HCT116 (cell line): ENCODE results near the gene TOPBP1. TPM values are rescaled to one million over a fixed set of nuclear protein-coding genes. Genes with fewer than 3 reads are reported as not detected.

Source experiments
- ATAC-seq: fragments of 200-7000 bp; cut with Tn5 transposase; 2 replicates; pipeline ENCODE4 v1.9.1; 2020; ENCODE audit warnings: mild to moderate bottlenecking, moderate library complexity
- BruUV-seq: library from RNA; stranded (reverse); fragments of 400-500 nt; replicated peaks from 2 replicates; lab custom pipeline; 2021; lab: Mats Ljungman, UMichigan
- CTCF ChIA-PET: fragments of 300-600 bp; sonication (Branson Sonifier 250); formaldehyde crosslinking; loops from one replicate; lab custom pipeline; 2021; ENCODE audit warnings: antibody characterized with exemption; lab: Charles Lee
- POLR2A ChIA-PET: fragments of 300-600, 350-600 bp; sonication (Branson Sonifier 250); formaldehyde crosslinking; loops from one replicate; lab custom pipeline; 2021; ENCODE audit warnings: antibody characterized with exemption; lab: Charles Lee
- RAD21 ChIA-PET, 2 experiments: fragments of 300-600 bp; sonication (Branson Sonifier 250); formaldehyde crosslinking; loops; one replicate each; lab custom pipeline; 2023; ENCODE audit warnings: low total read pairs in 2 of 2; ENCODE audit not compliant: uncharacterized antibody in 2 of 2, unreplicated experiment in 2 of 2, low non-redundant PET in 1 of 2; lab: Charles Lee
- DNase-seq: peaks from one replicate; pipeline ENCODE4 v3.0.0-alpha.2; 2010; ENCODE audit warnings: low read depth, low spot score
- H2AFZ ChIP-seq: fragments of 200-600 bp; shearing (Covaris generic), sonication (generic); 2 replicates; pipeline ENCODE4 v1.6.1; 2017; ENCODE audit warnings: low read depth, mixed run types, mixed read lengths, antibody characterized with exemption, low read length; ENCODE audit not compliant: poor library complexity, severe bottlenecking
- H3K27ac ChIP-seq: 2 replicates; pipeline ENCODE4 v1.5.1; 2012; ENCODE audit warnings: low read depth, low read length
- H3K27me3 ChIP-seq: fragments of 200-600 bp; sonication (generic); 2 replicates; pipeline ENCODE4 v1.6.1; 2016; ENCODE audit warnings: mixed run types, low read length, mixed read lengths; ENCODE audit not compliant: insufficient read depth
- H3K36me3 ChIP-seq, 2 experiments: fragments of 200-500 bp in 1 of 2; fragments of 200-600 bp in 1 of 2; sonication (Bioruptor generic) in 1 of 2; sonication (generic) in 1 of 2; 2 replicates each; pipeline versions ENCODE4 v1.5.1 to v1.6.1; 2014 to 2016; ENCODE audit warnings: low read length in 2 of 2, inconsistent platforms in 1 of 2, mixed read lengths in 1 of 2, mixed run types in 1 of 2; ENCODE audit not compliant: insufficient read depth in 2 of 2, control insufficient read depth in 1 of 2
- H3K4me1 ChIP-seq, 2 experiments: fragments of 200-600 bp in 1 of 2; sonication (generic) in 1 of 2; 2 replicates each; pipeline versions ENCODE4 v1.5.1 to v1.6.1; 2012 to 2017; ENCODE audit warnings: low read length in 2 of 2, inconsistent platforms in 1 of 2, mild to moderate bottlenecking in 1 of 2, mixed read lengths in 1 of 2, mixed run types in 1 of 2, moderate library complexity in 1 of 2; ENCODE audit not compliant: insufficient read depth in 2 of 2, control insufficient read depth in 1 of 2
- H3K4me2 ChIP-seq: fragments of 200-600 bp; sonication (generic); 2 replicates; pipeline ENCODE4 v1.6.1; 2017; ENCODE audit warnings: mixed run types, low read length, mixed read lengths
- H3K4me3 ChIP-seq, 2 experiments: fragments of 200-600 bp in 1 of 2; sonication (generic) in 1 of 2; replicated peaks in 1 of 2; 2 replicates each; pipeline ENCODE4 v1.5.1; 2011 to 2016; ENCODE audit warnings: low read length in 2 of 2, control low read depth in 1 of 2, low read depth in 1 of 2, mild to moderate bottlenecking in 1 of 2, mixed read lengths in 1 of 2, mixed run types in 1 of 2
- H3K79me2 ChIP-seq: fragments of 200-600 bp; sonication (generic); 2 replicates; pipeline ENCODE4 v1.6.1; 2017; ENCODE audit warnings: mild to moderate bottlenecking, mixed run types, low read length, moderate library complexity, mixed read lengths; ENCODE audit not compliant: insufficient read depth
- H3K9ac ChIP-seq: fragments of 200-600 bp; sonication (generic); 2 replicates; pipeline ENCODE4 v1.6.1; 2016; ENCODE audit warnings: low read length, mixed read lengths
- H3K9me2 ChIP-seq: fragments of 200-600 bp; sonication (generic), shearing (Covaris generic); 2 replicates; pipeline ENCODE4 v1.6.1; 2017; ENCODE audit warnings: mixed run types, mild to moderate bottlenecking, moderate library complexity; ENCODE audit not compliant: insufficient read depth
- H3K9me3 ChIP-seq, 2 experiments: fragments of 200-500 bp in 1 of 2; fragments of 200-600 bp in 1 of 2; sonication (Bioruptor generic) in 1 of 2; sonication (generic) in 1 of 2; 2 replicates each; pipeline ENCODE4 v1.6.1; 2014 to 2017; ENCODE audit warnings: low read length in 2 of 2, mixed read lengths in 2 of 2, inconsistent platforms in 1 of 2, low read depth in 1 of 2, mild to moderate bottlenecking in 1 of 2, mixed run types in 1 of 2, moderate library complexity in 1 of 2; ENCODE audit not compliant: control insufficient read depth in 1 of 2, insufficient read depth in 1 of 2
- H4K20me1 ChIP-seq: fragments of 200-600 bp; sonication (generic), shearing (Covaris generic); 2 replicates; pipeline ENCODE4 v1.6.1; 2017; ENCODE audit warnings: mixed run types, mild to moderate bottlenecking, moderate library complexity; ENCODE audit not compliant: insufficient read depth
- CEBPB ChIP-seq: IDR thresholded peaks from 2 replicates; pipeline ENCODE4 v1.6.1; 2012; ENCODE audit warnings: low read depth
- CTCF ChIP-seq, 3 experiments: fragments of 200-600 bp in 1 of 3; sonication (generic) in 1 of 3; IDR thresholded peaks in 2 of 3; conservative IDR thresholded peaks in 1 of 3; 2 replicates each; pipeline ENCODE4 v1.5.1; 2012 to 2017; ENCODE audit warnings: low read depth in 2 of 3, low read length in 2 of 3, antibody characterized with exemption in 1 of 3, borderline replicate concordance in 1 of 3, control low read depth in 1 of 3, mild to moderate bottlenecking in 1 of 3, mixed read lengths in 1 of 3, mixed run types in 1 of 3, moderate library complexity in 1 of 3; ENCODE audit not compliant: insufficient read depth in 1 of 3
- EZH2 ChIP-seq: fragments of 200-600 bp; sonication (generic); IDR thresholded peaks from 2 replicates; pipeline ENCODE4 v1.6.1; 2017; ENCODE audit warnings: antibody characterized with exemption, mixed run types
- SP1 ChIP-seq: IDR thresholded peaks from 2 replicates; pipeline ENCODE4 v1.6.1; 2012; ENCODE audit warnings: low read depth
- TCF7L2 ChIP-seq: IDR thresholded peaks from 2 replicates; pipeline ENCODE4 v1.7.0; 2011; ENCODE audit warnings: borderline replicate concordance, inconsistent platforms; ENCODE audit not compliant: insufficient read depth, insufficient read length; ENCODE audit errors: extremely low read depth
- ZBTB33 ChIP-seq: IDR thresholded peaks from 2 replicates; pipeline ENCODE4 v1.6.1; 2011; ENCODE audit warnings: mild to moderate bottlenecking, low read length, moderate library complexity; ENCODE audit not compliant: insufficient replicate concordance; ENCODE audit errors: extremely low read depth
- ZFX ChIP-seq: fragments of 450-650 bp; IDR thresholded peaks from 2 replicates; pipeline ENCODE4 v1.6.1; 2017
- ZNF274 ChIP-seq: fragments of 200-500 bp; sonication (Bioruptor generic); IDR thresholded peaks from 2 replicates; pipeline ENCODE4 v1.6.1; 2014; ENCODE audit warnings: mild to moderate bottlenecking, low read depth, low read length, inconsistent platforms
- intact Hi-C: fragments of 100-400 bp; cut with micrococcal nuclease; formaldehyde crosslinking; loops from 2 replicates; pipeline ENCODE4 v1.10.0; 2022
- total RNA-seq: library from RNA; stranded (reverse); gene quantifications from one replicate; pipeline ENCODE4 v1.2.1, GENCODE V29; 2021; ENCODE audit not compliant: unreplicated experiment

Gene TOPBP1
- total RNA-seq, 1 experiment from 2014 or later = 42.2 TPM

GRCh38 chr3:133699903-133700302, 38.2 kb upstream of the TOPBP1 start:
- no peak overlapping the region for H3K27ac ChIP-seq
- H3K9me3 ChIP-seq = no peaks in the 10 kb centered on the region
- H3K79me2 ChIP-seq = no peaks in the 10 kb centered on the region
- H4K20me1 ChIP-seq = no peaks in the 10 kb centered on the region
- no peak overlapping the region for H3K4me2 ChIP-seq
- no peak overlapping the region for H3K9ac ChIP-seq
- TF ChIP-seq ZBTB33 (no peak), CEBPB (no peak), ZFX (no peak), EZH2 (no peak), SP1 (no peak), TCF7L2 (no peak), CTCF (IDR thresholded peaks at IDR 0.05 in 2 of 3, conservative IDR thresholded peaks at IDR 0.05 in 1 of 3; ENCODE audit: borderline replicate concordance in 1 of 3, insufficient read depth in 1 of 3, low read depth in 2 of 3, low read length in 2 of 3) (no peak), ZNF274 (no peak)
- H3K4me1 ChIP-seq = no peaks in the 10 kb centered on the region
- CTCF ChIA-PET = no interaction called here
- peaks cover 11% of the 10 kb centered on the region; the same call in 1 of the 2 replicates for H3K27me3 ChIP-seq
- ATAC-seq (no peak), DNase-seq (no peak)
- H3K9me2 ChIP-seq = no peaks in the 10 kb centered on the region
- POLR2A ChIA-PET = no interaction called here
- BruUV-seq = no TSS peak
- H3K36me3 ChIP-seq = no peaks in the 10 kb centered on the region
- RAD21 ChIA-PET = no interaction called here
- H3K4me3 ChIP-seq = no peak overlapping the region
- intact Hi-C loops = no loop called here
- no peak overlapping the region for H2AFZ ChIP-seq
